GM19455 (cell line): Measurements from ENCODE around the gene ST3GAL4.
"Not testable (repeated sequence)": the region's sequence is repeated elsewhere in the genome, so short reads cannot be mapped to it uniquely, and the experiment has no call there.

Experiments
- ATAC-seq: cut with Tn5 transposase; IDR thresholded peaks from one replicate; pipeline ENCODE4 v1.9.1; 2021; ENCODE audit not compliant: unreplicated experiment

The ST3GAL4 gene

GRCh38 chr11:126362879-126363655 lies 7.6 kb downstream of the ST3GAL4 start:
- no peak for ATAC-seq

- ATAC-seq: no peak
These were observed 8.3 kb downstream of the ST3GAL4 start for GRCh38 chr11:126363706-126364248.

- not testable (repeated sequence) for ATAC-seq
These were observed 9.2 kb downstream of the ST3GAL4 start for GRCh38 chr11:126364735-126365134.

GRCh38 chr11:126365508-126365907 lies 10.0 kb downstream of the ST3GAL4 start:
- ATAC-seq: not testable (repeated sequence)

GRCh38 chr11:126366064-126366822 lies 10.8 kb downstream of the ST3GAL4 start:
- ATAC-seq: no peak

- ATAC-seq: not testable (repeated sequence)
These were observed 11.6 kb downstream of the ST3GAL4 start for GRCh38 chr11:126366823-126367654.

- ATAC-seq: not testable (repeated sequence)
These were observed 12.3 kb downstream of the ST3GAL4 start for GRCh38 chr11:126367806-126368205.

- ATAC-seq: not testable (repeated sequence)
These were observed 13.0 kb downstream of the ST3GAL4 start for GRCh38 chr11:126368336-126369119.

- ATAC-seq: no peak
These were observed 14.5 kb downstream of the ST3GAL4 start for GRCh38 chr11:126370016-126370415.

GRCh38 chr11:126371595-126371994 lies 16.1 kb downstream of the ST3GAL4 start:
- no peak for ATAC-seq

- not testable (repeated sequence) for ATAC-seq
These were observed 18.0 kb downstream of the ST3GAL4 start for GRCh38 chr11:126373389-126374066.

GRCh38 chr11:126374562-126375300 lies 19.2 kb downstream of the ST3GAL4 start:
- ATAC-seq: not testable (repeated sequence)

GRCh38 chr11:126375726-126376125 lies 20.2 kb downstream of the ST3GAL4 start:
- no peak for ATAC-seq

GRCh38 chr11:126378763-126379162 lies 23.3 kb downstream of the ST3GAL4 start:
- no peak for ATAC-seq

GRCh38 chr11:126380909-126381308 lies 25.4 kb downstream of the ST3GAL4 start:
- no peak for ATAC-seq

GRCh38 chr11:126381960-126382359 lies 26.5 kb downstream of the ST3GAL4 start:
- not testable (repeated sequence) for ATAC-seq

GRCh38 chr11:126382641-126383040 lies 27.2 kb downstream of the ST3GAL4 start:
- not testable (repeated sequence) for ATAC-seq

- no peak for ATAC-seq
These were observed 28.2 kb downstream of the ST3GAL4 start for GRCh38 chr11:126383339-126384335.
